ENCODE measurements around the gene ABHD16A.

Gene ABHD16A

DNA sequence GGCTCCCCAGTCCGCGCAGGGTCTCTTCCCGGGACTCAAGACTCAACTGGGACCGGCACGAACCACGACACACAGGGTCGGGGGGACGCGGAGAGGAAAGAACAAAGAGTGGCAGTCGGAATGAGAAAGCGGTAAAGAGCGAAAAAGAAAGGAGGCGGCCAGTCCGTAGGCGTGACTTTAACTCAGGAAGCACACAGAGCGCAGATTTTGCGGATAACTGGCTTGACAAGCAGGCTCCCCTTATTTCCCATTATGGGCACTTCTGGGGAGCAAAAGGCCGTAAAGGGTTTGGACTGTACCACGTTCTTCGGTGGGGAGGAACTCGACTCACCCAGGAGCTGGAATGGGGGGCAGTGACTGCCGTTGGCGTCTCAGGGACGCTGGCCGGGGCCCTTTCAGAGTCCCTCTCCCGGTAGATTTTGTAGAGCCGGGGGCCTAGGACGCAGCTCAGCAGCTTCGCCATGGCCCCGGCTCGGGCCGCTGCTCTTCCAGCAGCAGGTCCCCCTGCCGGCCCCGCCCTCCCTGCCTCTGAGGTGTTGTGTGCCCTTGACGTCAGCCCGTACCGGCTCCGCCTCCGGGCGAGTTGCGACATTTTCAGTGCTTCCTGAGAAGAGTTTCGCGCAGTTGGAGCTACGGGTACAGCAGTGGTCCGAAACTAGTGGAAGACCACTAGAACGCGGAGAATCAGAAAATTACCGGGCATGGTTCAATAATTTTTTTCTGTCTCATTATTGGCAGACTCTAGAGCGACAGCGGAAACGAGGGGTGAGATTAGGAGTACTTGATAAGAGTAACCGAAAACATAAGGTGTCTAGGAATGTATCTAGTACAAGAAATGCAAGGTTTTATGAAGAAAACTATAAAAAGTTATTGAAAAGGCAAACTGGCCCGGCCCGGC is at the start of gene ABHD16A:
ABHD16A (minus strand) TSS at position 506 of the 898 bp plus-strand sequence; CDS start at position 463, 43 bp downstream.
- peak; percentile 92 for DNase-seq (ENCODE audit: low spot score)

DNA sequence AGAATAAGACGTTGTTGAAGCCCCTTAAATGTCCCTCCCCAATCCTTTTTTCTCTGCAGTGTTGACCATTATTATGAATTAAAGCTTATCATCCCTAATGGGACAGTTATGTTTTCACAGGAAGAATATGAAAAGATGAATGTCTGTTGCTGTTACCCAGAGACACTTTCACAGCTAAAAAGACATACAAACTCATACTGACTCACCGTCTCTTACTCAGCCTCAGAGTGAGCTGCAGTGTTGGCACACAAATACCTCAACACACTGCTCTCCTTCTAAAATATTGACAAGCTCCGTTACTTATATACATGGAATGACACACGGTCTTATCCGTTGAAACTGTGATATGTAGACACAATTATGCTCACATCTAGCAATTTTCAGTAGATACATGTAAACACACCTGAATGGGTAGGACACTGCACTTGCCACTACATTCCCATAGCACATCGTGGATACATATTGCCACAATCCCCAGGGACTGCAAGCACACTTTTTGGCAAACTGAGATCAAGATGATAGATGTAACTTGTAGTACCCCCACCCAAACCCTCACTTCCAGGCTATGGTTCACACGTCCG is 49.7 kb upstream of the ABHD16A start:
- DNase-seq (ENCODE audit: low spot score), result no peak

DNA sequence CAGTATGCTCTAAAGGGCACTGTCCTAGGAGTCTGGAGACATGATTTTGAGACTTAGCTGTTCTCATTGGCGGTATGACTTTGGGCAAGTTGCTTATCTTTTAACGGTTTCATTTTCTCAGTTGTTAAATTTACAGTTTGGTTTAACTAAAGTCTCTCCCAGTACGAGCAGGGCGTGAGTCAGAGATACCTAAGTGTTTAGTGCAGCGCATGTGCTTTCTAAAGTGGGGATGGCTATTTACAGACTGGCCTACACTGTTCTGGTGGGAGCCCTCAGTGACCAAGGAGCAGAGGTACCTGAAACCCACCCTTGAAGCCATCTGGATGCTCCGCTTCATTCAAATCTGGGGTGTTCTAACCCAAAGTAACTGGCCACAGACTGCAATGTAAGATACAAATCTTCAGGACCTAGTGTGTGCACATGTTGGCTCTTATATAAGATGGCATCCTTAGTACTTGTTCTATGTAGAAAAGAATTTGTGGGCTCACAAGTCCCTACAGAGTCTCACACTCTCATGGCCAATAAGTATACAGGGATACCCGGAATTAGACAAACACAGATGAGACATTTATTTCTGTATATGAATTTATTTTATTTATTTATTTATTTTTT is 47.4 kb upstream of the ABHD16A start:
- no peak for DNase-seq (ENCODE audit: low spot score)

DNA sequence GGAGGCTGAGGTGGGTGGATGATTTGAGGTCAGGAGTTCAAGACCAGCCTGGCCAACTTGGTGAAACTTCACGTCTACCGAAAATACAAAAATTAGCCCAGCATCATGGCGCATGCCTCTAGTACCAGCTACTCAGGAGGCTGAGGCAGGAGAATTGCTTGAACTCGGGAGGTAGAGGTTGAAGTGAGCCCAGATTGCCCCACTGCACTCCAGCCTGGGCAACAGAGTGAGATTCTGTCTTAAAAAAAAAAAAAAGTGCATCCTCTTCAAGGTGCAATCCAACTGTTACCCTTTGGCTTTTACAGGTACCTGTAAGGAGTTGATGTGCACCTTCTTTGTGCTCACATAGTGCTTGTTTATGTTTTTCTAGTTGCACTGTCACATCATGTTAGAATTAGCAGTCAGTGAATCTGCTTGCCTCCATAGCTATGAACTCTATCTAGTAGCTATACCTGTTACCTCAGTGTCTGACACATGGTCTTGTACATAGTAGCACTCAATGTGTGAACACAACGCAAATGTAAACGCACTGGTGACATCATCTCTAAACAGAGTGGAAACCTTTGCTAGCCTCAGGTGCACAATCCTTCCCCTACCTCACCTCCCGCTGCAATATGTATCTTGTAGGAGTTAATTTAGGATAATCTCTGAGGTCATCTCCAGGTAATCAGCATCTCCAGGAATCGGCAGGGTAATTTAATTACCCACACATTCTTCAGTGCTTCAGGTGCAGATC is 46.3 kb upstream of the ABHD16A start:
- DNase-seq (ENCODE audit: low spot score), result no peak

DNA sequence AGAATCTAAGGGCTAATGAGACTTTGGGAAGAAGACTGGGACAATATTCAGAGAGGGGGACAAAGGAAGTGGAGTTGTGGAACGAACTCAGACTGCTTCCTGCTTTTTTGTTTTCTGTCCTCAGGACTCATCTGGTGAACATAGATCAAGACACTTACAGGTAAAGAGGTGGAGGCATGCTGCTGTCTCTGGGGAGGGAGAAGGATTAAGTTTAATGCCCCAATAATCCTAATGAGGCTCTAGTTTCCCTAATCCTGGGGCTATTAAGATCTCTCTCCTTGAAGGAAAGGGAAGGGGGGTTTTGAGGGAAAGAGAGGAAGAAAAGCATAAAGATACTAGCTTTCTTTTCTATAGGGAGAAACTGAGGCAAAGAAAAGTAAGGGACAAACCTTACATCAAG is 41.3 kb upstream of the ABHD16A start:
- DNase-seq (ENCODE audit: low spot score), result no peak

DNA sequence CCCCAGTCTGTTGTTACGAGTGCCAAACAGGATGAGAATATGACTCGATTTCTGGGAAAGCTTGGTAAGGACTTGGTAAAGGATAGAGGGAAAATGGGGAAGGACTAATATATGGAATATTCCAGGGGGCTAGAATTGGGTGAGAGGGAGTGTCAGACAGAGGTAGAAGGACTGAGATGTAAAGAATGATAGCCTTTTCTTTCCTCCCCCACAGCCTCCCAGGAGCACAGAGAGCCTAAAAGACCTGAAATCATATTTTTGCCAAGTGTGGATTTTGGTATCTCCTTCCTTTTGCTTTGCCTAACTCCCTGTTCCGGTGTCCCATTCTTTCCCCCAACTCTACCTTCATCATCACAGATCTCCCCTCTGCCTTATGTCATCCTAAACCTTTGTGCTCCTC is 39.8 kb upstream of the ABHD16A start:
- no peak for DNase-seq (ENCODE audit: low spot score)

DNA sequence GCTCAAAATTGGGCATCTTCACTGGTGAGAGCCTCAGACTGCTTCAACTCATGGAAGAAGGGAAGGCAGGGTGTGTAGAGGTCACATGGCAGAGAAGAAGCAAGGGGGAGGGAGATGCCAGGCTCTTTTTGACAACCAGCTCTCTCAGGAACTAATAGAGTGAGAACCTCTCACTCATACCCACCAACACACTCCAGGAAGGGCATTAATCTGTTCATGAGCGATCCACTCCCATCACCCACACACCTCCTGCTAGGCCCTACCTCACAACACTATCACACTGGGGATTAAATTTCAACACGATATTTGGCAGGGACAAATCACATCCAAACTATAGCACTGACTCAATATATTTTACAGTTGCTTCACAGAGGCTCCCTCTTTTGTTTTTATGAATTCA is 38.7 kb upstream of the ABHD16A start:
- DNase-seq (ENCODE audit: low spot score), result no peak

DNA sequence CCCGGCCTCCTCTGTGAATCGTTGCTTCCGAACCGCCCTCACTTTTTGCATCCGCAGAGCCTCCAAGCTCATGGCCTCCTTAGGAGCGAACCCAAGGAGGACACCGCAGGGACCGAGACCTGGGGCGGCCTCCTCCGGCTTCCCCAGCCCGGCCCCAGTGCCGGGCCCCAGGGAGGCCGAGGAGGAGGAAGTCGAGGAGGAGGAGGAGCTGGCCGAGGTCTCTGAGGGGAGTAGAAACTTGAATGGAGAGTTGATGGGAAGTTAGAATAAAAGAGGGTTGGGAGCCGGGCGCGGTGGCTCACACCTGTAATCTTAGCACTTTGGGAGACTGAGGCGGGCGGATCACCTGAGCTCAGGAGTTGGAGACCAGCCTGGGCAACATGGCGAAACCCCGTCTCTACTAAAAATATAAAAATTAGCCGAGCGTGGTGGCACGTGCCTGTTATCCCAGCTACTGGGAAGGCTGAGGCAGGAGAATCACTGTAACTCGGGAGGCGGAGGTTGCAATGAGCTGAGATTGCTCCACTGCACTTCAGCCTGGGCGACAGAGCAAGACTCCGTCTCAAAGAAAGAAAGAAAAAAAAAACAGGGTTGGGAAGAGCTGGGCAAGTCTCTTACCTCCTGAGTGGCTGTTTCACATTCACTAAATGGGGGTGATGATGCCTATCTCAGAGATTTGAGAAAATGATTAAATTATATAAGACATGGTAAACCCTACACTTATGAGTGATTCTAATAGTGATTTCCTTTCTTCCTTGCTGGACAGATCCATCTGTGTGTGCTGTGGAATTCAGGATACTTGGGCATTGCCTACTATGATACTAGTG is 37.5 kb upstream of the ABHD16A start:
- no peak for DNase-seq (ENCODE audit: low spot score)

DNA sequence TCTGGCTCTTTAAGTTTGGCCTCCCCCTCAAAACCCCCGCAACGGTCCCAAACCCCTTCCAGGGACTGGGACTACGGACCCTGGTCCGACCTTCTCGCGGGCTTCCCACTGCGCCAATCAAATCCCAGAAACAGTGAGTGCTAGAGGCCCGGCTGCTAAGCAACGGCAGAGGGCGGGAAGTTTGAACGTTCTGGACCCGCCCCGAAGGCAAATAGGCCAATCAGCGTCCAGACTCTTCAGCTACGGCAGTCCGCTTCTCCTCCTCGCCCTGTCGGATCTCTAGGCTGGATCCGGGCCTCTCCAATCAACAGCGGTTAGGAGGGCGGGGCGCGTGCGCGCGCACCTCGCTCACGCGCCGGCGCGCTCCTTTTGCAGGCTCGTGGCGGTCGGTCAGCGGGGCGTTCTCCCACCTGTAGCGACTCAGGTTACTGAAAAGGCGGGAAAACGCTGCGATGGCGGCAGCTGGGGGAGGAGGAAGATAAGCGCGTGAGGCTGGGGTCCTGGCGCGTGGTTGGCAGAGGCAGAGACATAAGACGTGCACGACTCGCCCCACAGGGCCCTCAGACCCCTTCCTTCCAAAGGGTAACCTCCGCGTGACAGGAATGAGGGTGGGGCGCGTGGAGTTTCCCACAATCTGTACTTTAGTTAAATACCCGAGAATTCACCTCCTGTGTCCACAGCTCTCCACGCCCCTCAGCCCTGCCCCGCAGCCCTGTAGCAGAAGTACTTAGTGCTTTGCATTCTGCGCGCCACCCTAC is 36.7 kb upstream of the ABHD16A start, which contains the start of gene MSH5:
MSH5 (plus strand) TSS at position 367 of the 758 bp plus-strand sequence. CDS start 462 bp downstream, outside the sequence.
- DNase-seq (ENCODE audit: low spot score), result peak; percentile 98

DNA sequence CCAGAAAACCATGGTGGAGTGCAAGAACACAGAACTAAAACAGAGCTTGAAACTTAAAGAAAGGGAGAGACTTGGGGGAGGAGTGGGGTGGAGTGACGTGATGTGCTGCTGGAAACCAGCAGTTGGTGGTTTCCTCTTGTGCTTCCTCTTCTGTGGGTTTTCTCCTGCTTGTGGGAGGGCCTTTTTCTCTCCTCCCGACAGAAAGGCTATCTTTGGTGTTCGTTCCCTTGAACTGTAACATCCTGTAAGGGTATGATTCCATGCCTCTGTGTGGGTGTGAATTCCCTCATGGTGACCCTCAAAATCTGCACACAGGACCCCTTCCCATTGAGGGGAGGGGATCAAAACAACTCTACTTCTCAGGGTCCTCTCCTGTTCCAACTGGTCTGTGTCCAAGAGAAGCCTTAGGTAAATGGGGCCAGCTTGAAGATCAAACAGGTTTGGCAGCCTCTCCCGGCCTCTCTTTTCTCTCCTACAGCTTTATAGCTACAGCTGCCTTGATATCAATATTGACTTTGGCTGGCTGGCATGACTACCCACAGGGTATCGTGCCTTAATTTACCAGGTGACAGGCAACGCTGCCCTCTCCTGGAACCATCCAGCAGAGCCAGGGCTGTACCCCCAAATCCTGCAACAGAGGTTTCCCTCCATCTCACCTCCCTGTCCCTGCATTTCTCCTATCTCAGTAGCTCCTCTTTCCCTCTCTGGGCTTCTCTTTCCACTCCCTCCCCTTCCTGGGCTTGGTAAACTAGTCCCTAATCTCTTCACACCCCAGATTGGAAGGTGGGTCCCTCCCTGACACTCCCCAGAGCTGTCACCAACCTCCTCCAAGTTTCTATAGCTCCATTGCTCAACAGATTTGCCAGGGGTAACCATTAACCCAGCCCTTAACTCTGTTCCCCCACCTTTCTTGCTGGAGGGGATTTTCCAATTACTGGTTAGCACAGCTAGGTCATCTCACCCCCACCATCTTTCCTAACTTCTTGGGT is 35.2 kb upstream of the ABHD16A start:
- peak; percentile 90 for DNase-seq (ENCODE audit: low spot score)

DNA sequence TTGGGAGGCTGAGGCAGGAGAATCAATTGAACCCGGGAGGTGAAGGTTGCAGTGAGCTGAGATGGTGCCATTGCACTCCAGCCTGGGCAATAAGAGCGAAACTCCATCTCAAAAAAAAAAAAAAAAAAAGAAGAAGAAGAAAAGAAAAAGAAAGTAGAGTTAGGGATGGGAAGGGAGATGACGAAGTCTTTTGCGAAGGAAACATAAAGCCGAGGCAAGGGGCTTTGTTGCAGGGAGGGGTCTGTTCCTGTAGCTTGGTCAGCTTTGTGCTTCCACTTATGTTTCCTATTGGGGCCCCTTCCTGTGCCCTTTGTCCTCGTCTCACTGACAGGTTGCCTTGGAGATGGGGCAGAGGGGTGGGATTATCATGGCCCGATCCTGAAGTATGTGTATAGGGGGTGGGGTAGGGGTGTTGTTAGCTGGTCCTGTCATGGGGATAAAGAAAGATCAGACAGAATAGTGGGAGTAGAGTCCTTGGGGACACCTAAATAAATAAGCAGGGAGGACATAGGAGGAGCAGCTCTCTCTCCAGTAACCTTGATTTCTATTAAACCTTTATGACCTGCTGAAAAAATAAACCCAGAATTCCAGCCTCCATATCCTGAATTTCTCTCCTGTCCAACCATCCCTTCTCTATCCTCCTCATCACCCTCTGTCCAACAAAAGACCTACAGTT is 34.3 kb upstream of the ABHD16A start:
- peak; percentile 68 for DNase-seq (ENCODE audit: low spot score)

DNA sequence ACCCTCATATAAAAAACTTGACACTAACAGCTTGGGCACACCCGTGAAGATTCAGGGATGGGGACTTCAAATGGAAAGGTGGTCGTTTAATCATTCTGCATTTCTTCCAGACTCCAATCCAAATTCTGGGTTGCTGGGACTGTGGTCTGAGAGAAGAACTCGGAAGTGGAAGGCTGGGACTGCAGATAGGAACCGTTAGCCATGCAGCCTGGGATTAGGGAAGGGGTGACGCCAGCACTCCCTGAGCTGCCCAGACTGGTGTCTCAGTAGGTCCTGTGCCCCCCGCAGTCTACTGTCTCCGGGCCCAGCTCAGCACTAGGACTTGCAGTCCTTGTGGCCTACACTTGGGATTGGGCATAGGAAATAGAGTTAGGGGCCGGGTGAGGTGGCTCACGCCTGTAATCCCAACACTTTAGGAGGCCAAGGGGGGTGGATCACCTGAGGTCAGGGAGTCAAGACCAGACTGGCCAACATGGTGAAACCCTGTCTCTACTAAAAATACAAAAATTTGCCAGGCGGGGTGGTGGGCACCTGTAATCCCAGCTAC is 33.7 kb upstream of the ABHD16A start:
- no peak for DNase-seq (ENCODE audit: low spot score)

DNA sequence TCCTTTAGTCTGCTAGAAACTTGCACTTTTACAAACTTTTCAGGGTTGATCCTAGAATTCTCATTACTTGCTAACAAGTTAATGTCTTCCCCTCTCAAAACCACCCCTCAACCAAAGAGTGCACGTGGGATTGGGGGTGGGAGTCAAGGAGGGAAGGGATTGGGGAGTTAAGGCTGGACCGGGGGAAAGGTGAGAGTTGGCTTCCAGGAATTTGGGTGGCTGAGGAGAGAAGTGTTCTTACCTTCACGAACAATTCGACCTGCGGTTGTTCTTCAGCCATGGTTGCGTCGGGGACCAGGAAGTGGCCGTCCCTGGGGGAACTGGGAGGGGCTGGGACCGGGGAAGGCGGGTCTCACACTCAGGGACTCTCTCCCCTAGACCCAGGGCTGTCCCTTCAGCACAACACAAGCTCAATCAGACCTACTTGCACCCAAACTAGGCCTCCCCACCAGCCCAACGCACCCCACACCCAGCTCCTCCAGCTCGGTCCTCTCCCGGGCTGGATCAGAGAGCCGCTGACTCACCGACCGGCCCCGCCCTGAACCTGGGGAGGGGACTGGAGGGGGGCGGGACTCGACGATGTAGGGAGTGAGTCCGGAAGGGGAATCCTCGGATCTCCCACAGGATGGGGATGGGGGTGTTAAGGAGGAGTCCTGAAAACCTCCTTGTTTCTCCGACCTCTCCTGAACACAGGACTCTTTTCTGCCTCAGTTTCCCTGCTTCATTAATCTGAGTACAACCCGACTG is 33.1 kb upstream of the ABHD16A start, which contains the start of gene CLIC1:
CLIC1 (minus strand) TSS at position 510 of the 747 bp plus-strand sequence; CDS start at position 280, 230 bp downstream.
- peak; percentile 77 for DNase-seq (ENCODE audit: low spot score)

DNA sequence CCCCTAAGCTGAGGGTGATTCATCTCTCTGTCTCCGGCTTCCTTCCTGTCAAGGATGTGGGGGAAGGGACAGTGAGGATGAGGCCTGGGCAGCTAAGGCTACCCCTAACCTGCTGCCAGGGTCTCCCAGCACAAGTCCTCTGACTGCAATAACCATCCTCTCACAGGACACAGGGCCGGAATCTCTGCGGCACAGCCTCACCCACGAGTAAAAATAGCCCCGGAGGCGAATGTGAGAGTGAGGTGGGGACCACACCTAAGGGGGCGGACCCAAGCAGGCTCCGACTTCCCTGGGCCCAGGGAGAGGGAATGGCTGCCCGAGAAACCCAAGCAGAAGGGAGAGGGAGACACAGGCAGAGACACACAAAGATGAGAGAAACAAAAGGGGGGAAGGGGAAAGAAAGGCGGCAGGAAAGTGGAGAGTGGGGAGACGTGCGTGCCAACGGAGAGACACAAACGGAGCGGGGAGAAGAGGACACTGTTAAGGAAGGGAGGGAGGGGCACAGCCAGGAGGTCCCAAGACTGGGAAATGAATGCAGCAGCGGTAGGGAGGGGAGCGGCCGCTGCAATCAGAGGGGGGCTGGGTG is 31.8 kb upstream of the ABHD16A start:
- peak; percentile 63 for DNase-seq (ENCODE audit: low spot score)

DNA sequence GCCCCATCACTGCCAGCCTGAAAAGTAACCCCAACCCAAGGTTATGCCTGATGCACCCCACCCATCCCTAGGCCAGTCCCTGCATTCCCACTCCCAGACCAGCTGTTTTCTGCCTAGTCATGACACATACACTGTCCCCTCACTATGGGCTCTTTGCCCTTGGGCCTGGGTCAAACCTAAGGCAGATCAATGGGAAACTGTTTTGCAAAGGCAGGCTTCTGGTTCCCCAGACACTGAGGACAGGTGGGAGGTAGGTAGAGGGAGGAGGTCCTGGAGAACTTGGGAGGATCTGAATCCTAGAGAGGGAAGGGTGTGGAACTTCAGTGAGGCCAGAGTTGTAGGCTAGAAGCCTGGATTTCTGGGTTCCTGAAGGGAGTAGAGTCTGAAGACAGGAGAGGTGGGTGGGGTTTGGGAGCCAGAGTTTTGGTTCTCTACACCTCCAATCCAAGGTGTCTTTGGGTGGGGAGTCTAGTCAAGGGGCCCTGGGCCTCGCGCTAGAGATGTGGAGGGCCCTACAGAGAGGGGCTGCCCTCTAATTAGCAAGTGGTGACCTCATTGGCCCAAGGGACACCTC is 31.2 kb upstream of the ABHD16A start:
- no peak for DNase-seq (ENCODE audit: low spot score)

DNA sequence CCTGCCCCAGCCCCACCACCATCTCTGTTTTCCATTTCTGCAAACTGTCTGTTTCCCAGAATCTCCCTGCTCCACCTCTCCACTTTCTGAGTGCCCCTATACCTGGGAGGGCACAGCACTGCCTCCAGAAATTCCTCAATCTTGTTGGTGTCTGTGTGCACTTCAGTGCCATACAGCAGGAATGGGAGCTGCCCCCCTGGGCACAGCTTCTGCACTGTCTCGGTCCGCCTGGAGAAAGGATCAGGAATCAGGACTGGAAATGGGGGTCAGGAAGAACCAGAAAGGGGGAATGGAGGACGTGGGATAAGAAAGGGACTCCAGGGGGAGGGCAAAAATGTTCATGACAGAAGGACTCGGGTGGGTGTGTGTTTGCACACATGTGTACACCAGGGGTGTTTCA is 30.6 kb upstream of the ABHD16A start:
- no peak for DNase-seq (ENCODE audit: low spot score)

DNA sequence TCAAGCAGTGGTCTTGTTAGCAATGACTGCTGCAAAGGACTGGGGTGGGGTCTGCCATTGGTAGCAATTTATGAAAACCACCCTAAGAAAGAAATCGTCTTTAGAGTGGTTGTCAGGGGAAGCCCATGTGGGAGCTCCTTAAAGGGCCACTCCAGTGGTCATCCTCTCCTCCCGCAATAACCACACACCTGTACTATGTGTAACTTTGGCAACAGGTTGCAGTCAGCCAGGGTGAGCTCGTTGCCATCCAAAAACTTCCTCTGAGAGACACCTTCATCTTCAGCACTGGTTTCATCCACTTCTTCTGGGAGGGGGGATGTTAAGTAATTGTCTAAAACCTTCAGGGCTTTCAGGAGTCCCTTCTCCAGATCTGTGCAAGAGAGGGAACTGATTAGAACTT is 28.9 kb upstream of the ABHD16A start:
- DNase-seq (ENCODE audit: low spot score), result no peak
